ENCODE measurements around the gene OR52N1.

Gene OR52N1

GRCh38 chr11:5753943-5754342 is 37.1 kb downstream of the OR52N1 start, which contains the start of gene OR52N4:
OR52N4 (plus strand) TSS chr11:5754243; CDS start chr11:5754741, 498 bp downstream.
- TF ChIP-seq CTCF (conservative IDR thresholded peaks at IDR 0.05) = no peak

GRCh38 chr11:5749836-5750235 is 41.2 kb downstream of the OR52N1 start:
- TF ChIP-seq CTCF (conservative IDR thresholded peaks at IDR 0.05) = no peak
- H3K27ac ChIP-seq = no peak overlapping the region

More at GRCh38 chr11:5753943-5754342, 37.1 kb downstream of the OR52N1 start, which contains the start of gene OR52N4:
- no peak within 1 kb of the TSS for H3K27ac ChIP-seq

- TF ChIP-seq CTCF (conservative IDR thresholded peaks at IDR 0.05) = no peak
- H3K27ac ChIP-seq = no peak overlapping the region
Observed at GRCh38 chr11:5746614-5747013, 44.5 kb downstream of the OR52N1 start.

- no peak overlapping the region for H3K27ac ChIP-seq
- TF ChIP-seq CTCF (conservative IDR thresholded peaks at IDR 0.05) = no peak
Observed at GRCh38 chr11:5738431-5738830, 52.6 kb downstream of the OR52N1 start.

GRCh38 chr11:5737670-5738392 is 53.2 kb downstream of the OR52N1 start:
- TF ChIP-seq CTCF (conservative IDR thresholded peaks at IDR 0.05) = no peak

GRCh38 chr11:5737091-5737490 is 54.0 kb downstream of the OR52N1 start:
- H3K27ac ChIP-seq = no peak overlapping the region

More at GRCh38 chr11:5737670-5738392, 53.2 kb downstream of the OR52N1 start:
- H3K27ac ChIP-seq = no peak overlapping the region

More at GRCh38 chr11:5737091-5737490, 54.0 kb downstream of the OR52N1 start:
- TF ChIP-seq CTCF (conservative IDR thresholded peaks at IDR 0.05) = no peak

Data from VCaP (cell line).